SK-N-SH (cell line): ENCODE data around the gene FDXR.

ENCODE experiments used
- CTCF ChIP-seq: fragments of 200-600 bp; sonication (generic); IDR thresholded peaks from 2 replicates; pipeline ENCODE4 v1.6.1; 2017; ENCODE audit warnings: antibody characterized with exemption, mild to moderate bottlenecking, moderate library complexity
- PBX3 ChIP-seq: IDR thresholded peaks from 2 replicates; pipeline ENCODE4; 2012
- POLR2AphosphoS5 ChIP-seq: IDR thresholded peaks from 2 replicates; pipeline ENCODE4 v1.6.1; 2012; ENCODE audit warnings: low read depth, low read length

- TF ChIP-seq POLR2AphosphoS5 (no peak), CTCF (no peak), PBX3 (no peak)
These were observed 21.3 kb upstream of the FDXR start for GRCh38 chr17:74893936-74894671.
